Caco-2 (cell line): ENCODE results near the gene SYTL5. TPM values are rescaled to one million over a fixed set of nuclear protein-coding genes. Genes with fewer than 3 reads are reported as not detected.

ENCODE experiments used
- BruUV-seq: library from RNA; stranded (reverse); fragments of 400-500 nt; replicated peaks from 2 replicates; lab custom pipeline; 2021; lab: Mats Ljungman, UMichigan
- CTCF ChIA-PET: fragments of 300-600 bp; sonication (Branson Sonifier 250); formaldehyde crosslinking; loops from one replicate; lab custom pipeline; 2022; ENCODE audit warnings: antibody characterized with exemption; lab: Charles Lee
- POLR2A ChIA-PET: fragments of 300-600 bp; sonication (Branson Sonifier 250); formaldehyde crosslinking; loops from one replicate; lab custom pipeline; 2022; ENCODE audit warnings: antibody characterized with exemption; lab: Charles Lee
- DNase-seq, 2 experiments: peaks; one replicate each; pipeline versions ENCODE4 v3.0.0 to v3.0.0-alpha.2; 2020 to 2022
- H3K27me3 ChIP-seq: replicated peaks from 2 replicates; pipeline ENCODE4 v1.6.0; 2011; ENCODE audit warnings: low read length; ENCODE audit not compliant: control insufficient read depth, insufficient read depth
- H3K36me3 ChIP-seq: 2 replicates; pipeline ENCODE4 v1.5.1; 2011; ENCODE audit warnings: low read length; ENCODE audit not compliant: control insufficient read depth, insufficient read depth
- H3K4me1 ChIP-seq: fragments of 250-450 bp; sonication (Bioruptor Pico); 2 replicates; pipeline ENCODE4 v1.5.1; 2020; ENCODE audit warnings: mild to moderate bottlenecking
- H3K4me3 ChIP-seq: 2 replicates; pipeline ENCODE4 v1.5.1; 2011; ENCODE audit warnings: low read depth, mild to moderate bottlenecking, control low read depth, low read length
- H3K9me3 ChIP-seq: fragments of 250-450 bp; sonication (Bioruptor Pico); 2 replicates; pipeline ENCODE4 v1.5.1; 2020; ENCODE audit warnings: mild to moderate bottlenecking, moderate library complexity
- H3K27ac Mint-ChIP-seq: one replicate; pipeline ENCODE4 v1.8.0; 2022; ENCODE audit warnings: mixed read lengths; ENCODE audit not compliant: unreplicated experiment
- H3K27me3 Mint-ChIP-seq: one replicate; pipeline ENCODE4 v1.8.0; 2022; ENCODE audit warnings: mixed read lengths; ENCODE audit not compliant: insufficient read depth, unreplicated experiment
- H3K36me3 Mint-ChIP-seq: one replicate; pipeline ENCODE4 v1.8.0; 2022; ENCODE audit warnings: mild to moderate bottlenecking, mixed read lengths; ENCODE audit not compliant: insufficient read depth, unreplicated experiment
- H3K4me1 Mint-ChIP-seq: one replicate; pipeline ENCODE4 v1.8.0; 2022; ENCODE audit warnings: low read depth, mixed read lengths; ENCODE audit not compliant: unreplicated experiment
- H3K4me3 Mint-ChIP-seq: one replicate; pipeline ENCODE4 v1.8.0; 2022; ENCODE audit warnings: mild to moderate bottlenecking, moderate library complexity, mixed read lengths; ENCODE audit not compliant: unreplicated experiment
- H3K9me3 Mint-ChIP-seq: one replicate; pipeline ENCODE4 v1.8.0; 2022; ENCODE audit warnings: mixed read lengths; ENCODE audit not compliant: unreplicated experiment
- CTCF ChIP-seq, 2 experiments: fragments of 200-600 bp in 1 of 2; IDR thresholded peaks; 1 replicate in 1 of 2; 2 replicates in 1 of 2; pipeline versions ENCODE4 v1.5.1 to v1.8.0; 2011 to 2022; ENCODE audit warnings: antibody characterized with exemption in 1 of 2, control low read depth in 1 of 2, inconsistent platforms in 1 of 2, low read depth in 1 of 2, low read length in 1 of 2, mild to moderate bottlenecking in 1 of 2, moderate library complexity in 1 of 2; ENCODE audit not compliant: insufficient read depth in 1 of 2, severe bottlenecking in 1 of 2, unreplicated experiment in 1 of 2
- intact Hi-C: fragments of 100-400 bp; cut with micrococcal nuclease; formaldehyde crosslinking; loops from one replicate; pipeline ENCODE4 v1.10.0; 2022; ENCODE audit not compliant: unreplicated experiment
- total RNA-seq: library from RNA; stranded (reverse); gene quantifications from 2 replicates; pipeline ENCODE4 v1.2.3, GENCODE V29; 2022

SYTL5 gene
- total RNA-seq, 1 experiment from 2014 or later: 8.9 TPM

- Mint-ChIP-seq H3K27ac (no peak overlapping the region), H3K4me3 (no peak overlapping the region), H3K4me1 (peaks cover 11% of the 10 kb centered on the region), H3K27me3 (no peaks in the 10 kb centered on the region), H3K9me3 (no peaks in the 10 kb centered on the region), H3K36me3 (no peaks in the 10 kb centered on the region)
- BruUV-seq: no TSS peak
- Histone ChIP-seq H3K36me3 (no peaks in the 10 kb centered on the region), H3K4me3 (no peak overlapping the region), H3K9me3 (no peaks in the 10 kb centered on the region), H3K27me3 (no peaks in the 10 kb centered on the region), H3K4me1 (peaks cover 10% of the 10 kb centered on the region)
- no peak for TF ChIP-seq CTCF (IDR thresholded peaks at IDR 0.05; ENCODE audit: insufficient read depth in 1 of 2, low read depth in 1 of 2, low read length in 1 of 2, severe bottlenecking in 1 of 2, unreplicated experiment in 1 of 2)
- no peak for DNase-seq
- ChIA-PET CTCF (no interaction called here), POLR2A (no interaction called here)
- intact Hi-C loops: no loop called here
Measured at GRCh38 chrX:37993837-37994619, 12.3 kb upstream of the SYTL5 start.

- Histone ChIP-seq H3K36me3 (no peaks in the 10 kb centered on the region), H3K9me3 (no peaks in the 10 kb centered on the region), H3K27me3 (no peaks in the 10 kb centered on the region), H3K4me3 (no peak overlapping the region), H3K4me1 (peaks cover 5% of the 10 kb centered on the region; the same call in 1 of the 2 replicates)
- ChIA-PET CTCF (no interaction called here), POLR2A (no interaction called here)
- Mint-ChIP-seq H3K9me3 (no peaks in the 10 kb centered on the region), H3K4me3 (no peak overlapping the region), H3K27me3 (no peaks in the 10 kb centered on the region), H3K27ac (no peak overlapping the region), H3K4me1 (peaks cover 6% of the 10 kb centered on the region), H3K36me3 (no peaks in the 10 kb centered on the region)
- intact Hi-C loops: loop anchor here (5.0 kb wide), 1 partner anchor 172 kb away; no protein-coding TSS in a partner anchor
- no TSS peak for BruUV-seq
- no peak for DNase-seq
- no peak for TF ChIP-seq CTCF (IDR thresholded peaks at IDR 0.05; ENCODE audit: insufficient read depth in 1 of 2, low read depth in 1 of 2, low read length in 1 of 2, severe bottlenecking in 1 of 2, unreplicated experiment in 1 of 2)
Measured at GRCh38 chrX:37995428-37995827, 10.9 kb upstream of the SYTL5 start.

GRCh38 chrX:37997096-37997495, 9.3 kb upstream of the SYTL5 start:
- H3K27me3 Mint-ChIP-seq: no peaks in the 10 kb centered on the region

More at GRCh38 chrX:37997096-37997495, 9.3 kb upstream of the SYTL5 start:
- Mint-ChIP-seq H3K36me3 (no peaks in the 10 kb centered on the region), H3K4me1 (peaks cover 6% of the 10 kb centered on the region), H3K4me3 (no peak overlapping the region), H3K9me3 (no peaks in the 10 kb centered on the region), H3K27ac (no peak overlapping the region)
- TF ChIP-seq CTCF (IDR thresholded peaks at IDR 0.05; ENCODE audit: insufficient read depth in 1 of 2, low read depth in 1 of 2, low read length in 1 of 2, severe bottlenecking in 1 of 2, unreplicated experiment in 1 of 2): no peak
- Histone ChIP-seq H3K36me3 (no peaks in the 10 kb centered on the region), H3K4me1 (peaks cover 5% of the 10 kb centered on the region; the same call in 1 of the 2 replicates), H3K4me3 (no peak overlapping the region), H3K9me3 (no peaks in the 10 kb centered on the region), H3K27me3 (no peaks in the 10 kb centered on the region)
- no TSS peak for BruUV-seq
- ChIA-PET POLR2A (no interaction called here), CTCF (no interaction called here)
- no peak for DNase-seq
- intact Hi-C loops: loop anchor here (5.0 kb wide), 1 partner anchor 170 kb away; no protein-coding TSS in a partner anchor
